Bone marrow (tissue), 2 donors: Measurements from ENCODE around the gene GDI1.

ENCODE experiments used
- DNase-seq, 2 donors: peaks; one replicate each; lab custom pipeline; 2025; lab: John Stamatoyannopoulos, UW

Gene GDI1

GRCh38 chrX:154462396-154462795 lies 25.4 kb downstream of the GDI1 start:
- no peak for DNase-seq

DNA sequence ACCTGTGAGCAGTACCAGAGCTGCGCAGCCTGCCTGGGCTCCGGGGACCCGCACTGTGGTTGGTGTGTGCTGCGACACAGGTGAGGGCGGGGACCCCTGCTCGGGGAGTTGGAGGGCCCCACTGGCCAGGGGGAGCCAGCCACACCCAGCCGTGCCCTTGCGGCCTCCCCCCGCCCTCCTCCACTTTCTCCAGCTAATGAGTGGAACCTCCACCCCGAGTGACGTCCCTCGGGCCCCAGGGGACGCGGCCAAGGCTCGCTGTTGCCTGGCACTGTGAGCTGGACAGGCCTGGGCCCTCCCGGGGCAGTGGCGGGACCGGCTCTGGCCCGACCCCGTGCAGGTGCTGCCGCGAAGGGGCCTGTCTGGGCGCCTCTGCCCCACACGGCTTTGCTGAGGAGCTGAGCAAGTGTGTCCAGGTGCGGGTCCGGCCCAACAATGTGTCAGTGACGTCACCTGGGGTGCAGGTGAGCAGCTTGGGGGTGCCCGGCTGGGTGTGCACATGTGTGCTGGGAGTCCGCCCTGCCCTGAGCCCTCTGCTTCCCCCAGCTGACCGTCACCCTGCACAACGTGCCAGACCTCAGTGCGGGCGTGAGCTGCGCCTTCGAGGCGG lies 26.8 kb downstream of the GDI1 start:
- DNase-seq: no peak

- DNase-seq: no peak
Measured at GRCh38 chrX:154464806-154465365, 27.9 kb downstream of the GDI1 start.

- no peak for DNase-seq
Measured at GRCh38 chrX:154465601-154466000, 28.6 kb downstream of the GDI1 start.

DNA sequence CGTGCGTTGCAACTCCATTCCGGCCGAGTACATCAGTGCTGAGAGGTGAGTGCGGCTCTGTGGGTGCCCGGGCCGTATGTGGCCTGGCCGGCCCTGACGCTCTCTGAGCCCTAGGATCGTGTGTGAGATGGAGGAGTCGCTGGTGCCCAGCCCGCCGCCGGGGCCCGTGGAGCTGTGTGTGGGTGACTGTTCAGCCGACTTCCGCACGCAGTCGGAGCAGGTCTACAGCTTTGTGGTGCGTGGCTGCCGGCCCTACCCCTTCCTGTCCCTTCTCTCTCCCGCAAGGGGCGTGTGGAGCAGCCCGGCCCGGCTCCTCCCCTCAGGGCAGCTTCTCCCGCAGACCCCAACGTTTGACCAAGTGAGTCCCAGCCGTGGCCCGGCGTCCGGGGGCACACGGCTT lies 29.1 kb downstream of the GDI1 start:
- no peak for DNase-seq

GRCh38 chrX:154466907-154467306 lies 30.0 kb downstream of the GDI1 start:
- no peak for DNase-seq

DNA sequence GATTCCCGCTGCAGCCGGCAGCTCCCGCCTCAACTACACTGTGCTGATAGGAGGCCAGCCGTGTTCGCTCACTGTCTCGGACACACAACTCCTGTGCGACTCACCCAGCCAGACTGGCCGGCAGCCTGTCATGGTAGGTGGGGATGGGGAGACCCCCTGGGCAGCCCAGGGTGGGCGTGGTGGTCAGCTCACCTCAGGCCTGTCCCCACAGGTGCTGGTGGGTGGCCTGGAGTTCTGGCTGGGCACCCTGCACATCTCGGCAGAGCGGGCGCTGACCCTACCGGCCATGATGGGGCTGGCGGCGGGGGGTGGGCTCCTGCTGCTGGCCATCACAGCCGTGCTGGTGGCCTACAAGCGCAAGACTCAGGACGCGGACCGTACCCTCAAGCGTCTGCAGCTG lies 30.6 kb downstream of the GDI1 start:
- DNase-seq: no peak

GRCh38 chrX:154468217-154468616 lies 31.3 kb downstream of the GDI1 start:
- no peak for DNase-seq

DNA sequence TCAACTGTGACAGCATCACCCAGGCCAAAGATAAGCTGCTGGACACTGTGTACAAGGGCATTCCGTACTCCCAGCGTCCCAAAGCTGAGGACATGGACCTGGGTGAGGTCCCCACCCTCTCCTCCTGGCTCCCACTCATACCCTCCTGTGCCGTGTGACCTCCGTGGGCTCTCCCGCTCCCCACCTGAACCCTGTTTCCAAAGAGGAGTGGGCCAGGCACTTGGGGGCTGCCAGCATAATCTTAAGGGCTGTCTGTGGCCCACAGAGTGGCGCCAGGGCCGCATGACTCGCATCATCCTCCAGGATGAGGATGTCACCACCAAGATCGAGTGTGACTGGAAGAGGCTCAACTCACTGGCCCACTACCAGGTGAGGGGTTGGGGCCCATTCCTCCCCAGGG lies 32.2 kb downstream of the GDI1 start:
- no peak for DNase-seq

DNA sequence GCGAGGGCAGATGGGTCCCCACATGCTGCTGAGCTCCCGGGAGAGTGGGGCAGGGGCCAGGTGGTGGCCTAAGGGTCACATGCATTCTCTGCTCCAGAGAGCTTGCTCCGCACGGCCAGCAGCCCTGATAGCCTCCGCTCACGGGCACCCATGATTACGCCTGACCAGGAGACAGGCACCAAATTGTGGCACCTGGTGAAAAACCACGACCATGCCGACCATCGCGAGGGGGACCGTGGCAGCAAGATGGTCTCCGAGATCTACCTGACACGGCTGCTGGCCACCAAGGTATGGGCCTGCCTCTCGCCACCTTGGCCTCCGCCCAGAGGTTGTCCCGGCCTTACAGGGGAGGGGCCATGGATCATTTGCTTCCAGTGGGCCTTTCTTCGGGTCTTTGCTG lies 32.9 kb downstream of the GDI1 start:
- no peak for DNase-seq

- DNase-seq: no peak
Measured at GRCh38 chrX:154470434-154470833, 33.5 kb downstream of the GDI1 start.

DNA sequence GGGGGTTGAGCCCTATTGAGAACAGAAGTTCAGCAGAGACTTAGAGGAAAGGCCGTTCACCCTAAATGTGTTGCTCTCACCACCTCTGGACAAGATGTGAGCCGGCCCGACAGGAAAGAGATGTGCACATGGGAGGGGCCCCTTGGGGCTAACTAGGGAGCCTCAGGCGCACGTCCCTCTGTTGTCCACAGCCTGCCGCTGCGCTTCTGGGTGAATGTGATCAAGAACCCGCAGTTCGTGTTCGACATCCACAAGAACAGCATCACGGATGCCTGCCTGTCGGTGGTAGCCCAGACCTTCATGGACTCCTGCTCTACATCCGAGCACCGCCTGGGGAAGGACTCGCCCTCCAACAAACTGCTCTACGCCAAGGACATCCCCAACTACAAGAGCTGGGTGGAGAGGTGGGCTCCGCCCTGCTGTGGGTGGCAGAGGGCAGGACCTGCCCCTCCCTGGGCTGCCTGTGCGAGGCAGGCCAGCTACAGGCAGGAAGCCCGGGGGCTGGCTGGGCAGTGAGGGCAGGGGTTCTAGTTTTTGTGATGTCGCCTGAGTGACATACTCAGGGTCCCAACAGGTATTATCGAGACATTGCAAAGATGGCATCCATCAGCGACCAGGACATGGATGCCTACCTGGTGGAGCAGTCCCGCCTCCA lies 34.1 kb downstream of the GDI1 start:
- DNase-seq: no peak

- no peak for DNase-seq
Measured at GRCh38 chrX:154471839-154472684, 35.1 kb downstream of the GDI1 start.

DNA sequence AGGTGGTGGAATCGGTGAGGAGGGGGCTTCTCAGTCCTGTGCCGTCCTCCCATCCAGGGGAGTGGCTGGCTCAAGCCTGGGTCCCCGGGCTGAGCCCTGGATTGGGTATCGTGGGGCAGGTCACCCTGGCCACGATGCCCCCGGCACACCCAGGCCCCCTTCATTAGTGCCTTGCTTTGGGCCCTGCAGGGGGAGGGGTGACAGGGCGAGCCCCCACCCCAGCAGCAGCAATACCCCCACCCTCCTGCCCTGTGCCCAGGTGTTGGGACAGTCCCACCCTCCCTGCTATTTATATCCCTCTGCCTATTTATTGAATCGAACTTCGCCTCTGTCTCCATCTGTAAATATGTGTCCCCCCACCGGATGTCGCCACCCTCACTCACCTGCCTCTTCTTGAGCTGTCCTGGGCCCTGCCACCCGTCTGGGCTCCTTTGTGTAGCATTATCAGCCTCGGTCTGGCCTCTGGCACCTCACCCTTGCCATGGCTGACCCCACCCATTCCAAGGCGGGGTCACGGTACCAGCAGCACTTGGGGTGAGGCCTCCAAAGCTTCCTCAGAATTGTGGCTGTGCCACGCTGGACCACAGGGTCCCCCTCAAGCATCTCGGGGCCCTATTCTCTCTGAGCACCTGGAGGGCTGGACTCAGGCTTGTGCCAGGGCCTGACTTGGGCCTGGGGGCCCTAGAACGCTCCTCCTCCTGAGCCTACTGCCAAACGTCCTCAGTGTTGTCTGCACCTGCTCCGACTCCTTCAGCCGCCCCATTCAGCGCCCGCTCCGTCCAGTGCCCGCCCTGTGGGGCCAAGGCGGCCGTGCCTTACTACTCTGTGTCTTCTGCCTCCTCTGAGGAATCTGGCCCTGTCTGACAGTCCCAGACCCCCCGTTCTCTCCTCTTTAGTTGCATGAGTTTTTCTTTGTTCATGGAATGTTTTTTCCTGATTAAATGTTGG lies 36.0 kb downstream of the GDI1 start:
- DNase-seq: no peak

- DNase-seq: no peak
Measured at GRCh38 chrX:154473683-154474082, 36.7 kb downstream of the GDI1 start.

DNA sequence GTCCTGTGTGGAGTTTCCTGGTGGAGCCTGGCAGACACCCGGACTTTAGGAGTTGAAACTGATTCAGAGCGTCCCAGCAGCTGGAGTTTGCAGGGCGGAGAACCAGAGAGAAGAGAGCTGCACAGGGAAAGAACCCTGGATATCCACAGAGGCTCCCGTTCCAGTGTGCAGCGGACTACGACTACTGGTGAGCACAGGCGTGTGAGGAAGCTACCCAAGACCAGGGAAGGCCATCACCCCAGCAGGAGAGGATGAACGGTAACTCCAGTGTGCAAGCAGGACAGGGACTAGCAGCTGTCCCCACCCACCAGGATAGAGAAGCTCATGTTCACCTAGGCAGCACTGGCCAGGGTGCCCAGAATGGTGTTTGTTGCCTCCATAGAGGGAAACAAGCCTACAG lies 39.9 kb downstream of the GDI1 start:
- no peak for DNase-seq

DNA sequence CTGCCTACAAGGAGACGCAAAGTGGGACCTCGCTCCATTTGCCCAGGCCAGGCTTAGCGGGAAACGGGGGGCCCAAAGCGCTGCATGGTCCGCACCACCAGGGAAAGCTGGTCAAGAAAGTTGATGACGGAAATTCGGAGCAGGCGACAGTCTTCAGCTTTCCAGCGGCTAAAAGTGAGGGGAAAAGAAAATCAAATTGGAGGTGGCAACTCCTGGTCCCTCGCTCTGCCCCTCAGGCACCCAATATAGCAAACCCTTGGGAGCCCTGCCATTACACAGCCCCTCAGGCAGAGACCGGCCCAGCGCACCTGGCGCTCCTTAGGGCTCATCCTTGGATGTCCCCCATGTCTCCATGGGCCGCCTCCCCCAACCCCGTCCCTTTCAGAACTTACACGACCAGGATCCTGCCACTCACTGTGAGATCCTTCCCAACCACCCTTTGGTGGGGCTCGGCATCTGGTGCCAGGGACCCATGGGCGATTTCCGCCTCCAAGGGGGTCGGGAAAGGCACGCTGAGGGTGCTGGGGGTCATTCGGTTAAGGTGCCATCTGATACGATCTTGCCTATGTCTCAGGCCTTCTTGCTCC lies 41.0 kb downstream of the GDI1 start:
- no peak for DNase-seq

GRCh38 chrX:154478728-154479622 lies 42.0 kb downstream of the GDI1 start, which contains the start of gene LAGE3:
Gene LAGE3, minus strand, starts transcription at chrX:154479281. Its CDS starts 366 bp downstream, at chrX:154478915.
- DNase-seq: peak; percentile 78 to 80

- DNase-seq: no peak
Measured at GRCh38 chrX:154481195-154481594, 44.2 kb downstream of the GDI1 start.
